C4-2B (cell line): Measurements from ENCODE around the gene RIMBP2.

Experiments used
- ZFX ChIP-seq: fragments of 450-650 bp; IDR thresholded peaks from 2 replicates; pipeline ENCODE4 v1.6.1; 2017
- TF ChIP-seq, protein P1 (sequence below): fragments of 450-650 bp; conservative IDR thresholded peaks from 2 replicates; pipeline ENCODE4 v1.5.1; 2017; ENCODE audit warnings: mild to moderate bottlenecking

DNA sequence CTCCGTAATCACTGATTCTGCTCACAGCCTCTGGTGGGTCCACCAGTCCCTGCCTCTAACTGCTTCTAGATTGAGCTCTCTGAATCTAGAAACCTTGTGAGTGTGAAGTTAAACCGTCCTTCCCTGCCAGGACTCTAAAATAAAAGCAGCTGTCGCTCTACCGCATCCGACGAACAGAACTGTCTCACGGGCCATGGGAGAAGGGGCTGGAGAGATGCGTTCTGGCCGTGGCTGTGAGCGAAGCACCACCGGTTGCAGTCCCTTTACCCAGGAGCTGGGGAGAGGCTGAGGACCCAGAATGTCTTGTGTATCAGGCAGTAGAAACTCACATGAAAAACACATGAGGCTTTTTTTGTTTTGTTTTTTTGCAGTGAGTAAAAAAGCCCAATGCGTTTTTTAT is 218.8 kb downstream of the RIMBP2 start:
- TF ChIP-seq, protein P1, sequence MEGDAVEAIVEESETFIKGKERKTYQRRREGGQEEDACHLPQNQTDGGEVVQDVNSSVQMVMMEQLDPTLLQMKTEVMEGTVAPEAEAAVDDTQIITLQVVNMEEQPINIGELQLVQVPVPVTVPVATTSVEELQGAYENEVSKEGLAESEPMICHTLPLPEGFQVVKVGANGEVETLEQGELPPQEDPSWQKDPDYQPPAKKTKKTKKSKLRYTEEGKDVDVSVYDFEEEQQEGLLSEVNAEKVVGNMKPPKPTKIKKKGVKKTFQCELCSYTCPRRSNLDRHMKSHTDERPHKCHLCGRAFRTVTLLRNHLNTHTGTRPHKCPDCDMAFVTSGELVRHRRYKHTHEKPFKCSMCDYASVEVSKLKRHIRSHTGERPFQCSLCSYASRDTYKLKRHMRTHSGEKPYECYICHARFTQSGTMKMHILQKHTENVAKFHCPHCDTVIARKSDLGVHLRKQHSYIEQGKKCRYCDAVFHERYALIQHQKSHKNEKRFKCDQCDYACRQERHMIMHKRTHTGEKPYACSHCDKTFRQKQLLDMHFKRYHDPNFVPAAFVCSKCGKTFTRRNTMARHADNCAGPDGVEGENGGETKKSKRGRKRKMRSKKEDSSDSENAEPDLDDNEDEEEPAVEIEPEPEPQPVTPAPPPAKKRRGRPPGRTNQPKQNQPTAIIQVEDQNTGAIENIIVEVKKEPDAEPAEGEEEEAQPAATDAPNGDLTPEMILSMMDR: no peak
- no peak for TF ChIP-seq ZFX
